ENCODE data around the gene USP31.
A peak's percentile ranks its signal among the peaks of the same experiment; 100 is the strongest.
"Not testable (repeated sequence)": the region's sequence is repeated elsewhere in the genome, so short reads cannot be mapped to it uniquely, and the experiment has no call there.

The USP31 gene

DNA sequence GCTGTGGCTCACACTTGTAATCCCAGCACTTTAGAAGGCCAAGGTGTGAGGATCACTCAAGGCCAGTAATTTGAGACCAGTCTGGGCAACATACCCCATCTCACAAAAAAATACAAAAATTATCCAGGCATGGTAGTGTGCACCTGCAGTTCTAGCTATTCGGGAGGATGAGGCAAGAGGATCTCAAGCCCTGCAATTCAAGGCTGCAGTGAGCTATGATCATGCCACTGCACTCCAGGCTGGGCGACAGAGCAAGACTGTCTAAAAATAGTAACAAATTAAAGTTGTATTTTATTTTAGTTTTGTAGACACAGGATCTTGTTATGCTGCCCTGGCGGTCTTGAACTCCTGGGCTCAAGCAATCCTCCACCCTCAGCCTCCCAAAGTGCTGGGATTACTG lies 18.2 kb downstream of the USP31 start:
- DNase-seq, result no peak

DNA sequence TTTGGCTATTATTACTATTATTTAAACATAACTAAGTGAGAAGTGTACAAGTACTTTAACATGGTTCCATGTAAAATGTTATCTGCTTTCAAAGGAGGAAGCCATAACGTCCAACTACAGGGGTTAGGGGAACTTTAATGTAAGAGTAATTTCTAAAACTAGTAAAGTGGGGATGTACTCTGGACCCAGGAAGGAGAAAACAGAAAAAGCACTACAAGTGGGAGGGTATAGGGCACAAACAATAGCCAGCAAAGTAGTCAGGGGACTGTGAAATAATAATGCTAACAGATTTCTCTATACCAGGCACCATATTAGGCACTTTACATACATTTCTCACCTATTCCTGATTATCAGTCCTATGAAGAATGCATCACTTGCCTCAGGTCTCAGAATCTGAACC lies 19.6 kb downstream of the USP31 start:
- no peak for DNase-seq

DNA sequence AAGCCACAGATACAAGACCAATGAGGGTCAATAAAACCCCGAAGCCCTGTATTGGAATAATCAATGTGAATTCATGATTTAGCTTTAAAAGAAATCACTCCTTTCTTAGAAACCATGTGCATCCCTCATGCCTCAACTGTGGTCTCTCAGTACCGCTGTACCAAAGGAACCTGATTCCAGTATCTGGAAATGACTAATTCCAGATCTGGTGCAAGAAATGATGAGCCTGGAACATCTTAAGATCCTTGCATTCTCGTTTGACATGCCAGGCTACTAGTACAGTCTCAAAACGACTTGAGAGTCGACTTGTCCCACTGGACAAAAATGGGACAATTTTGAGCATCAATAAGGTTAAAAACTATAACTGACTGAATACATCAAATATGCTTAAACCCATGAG lies 21.2 kb downstream of the USP31 start:
- no peak for DNase-seq

DNA sequence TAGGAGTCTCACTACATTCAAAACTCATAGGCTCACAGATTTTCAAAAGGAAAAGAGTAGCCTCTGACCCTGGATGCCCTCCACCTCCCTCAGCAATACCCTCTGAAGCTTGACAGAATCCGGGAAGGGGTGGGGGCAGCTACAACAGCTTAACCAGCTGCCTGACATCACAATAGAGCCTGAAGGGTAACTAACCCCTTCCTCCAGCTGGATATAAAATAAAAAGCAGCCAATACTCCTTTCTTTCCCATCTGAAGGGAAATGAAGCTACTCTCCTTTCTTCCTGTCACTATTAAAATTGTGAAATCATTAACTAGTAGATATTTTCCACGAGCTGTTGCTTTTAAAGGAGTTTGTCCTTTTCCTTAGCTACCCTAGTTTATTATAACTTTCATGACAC lies 24.0 kb downstream of the USP31 start:
- DNase-seq, result no peak

DNA sequence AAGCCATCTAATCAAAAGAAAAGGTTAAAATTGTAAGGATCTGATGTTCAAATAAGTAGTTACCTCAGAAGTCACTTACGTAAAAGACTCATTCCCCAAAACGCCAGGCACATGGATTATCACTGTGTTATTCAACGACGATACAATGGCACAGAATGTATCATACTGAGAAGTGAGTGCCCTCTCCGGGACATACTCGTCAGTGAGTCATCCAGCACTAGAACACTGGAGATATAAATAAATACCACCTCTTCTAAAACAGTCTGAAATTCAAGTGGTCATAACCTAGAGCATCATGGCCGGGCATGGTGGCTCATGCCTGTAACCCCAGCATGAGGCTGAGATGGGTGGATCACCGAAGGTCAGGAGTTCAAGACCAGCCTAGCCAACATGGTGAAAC lies 24.9 kb downstream of the USP31 start:
- peak; percentile 32 for DNase-seq

DNA sequence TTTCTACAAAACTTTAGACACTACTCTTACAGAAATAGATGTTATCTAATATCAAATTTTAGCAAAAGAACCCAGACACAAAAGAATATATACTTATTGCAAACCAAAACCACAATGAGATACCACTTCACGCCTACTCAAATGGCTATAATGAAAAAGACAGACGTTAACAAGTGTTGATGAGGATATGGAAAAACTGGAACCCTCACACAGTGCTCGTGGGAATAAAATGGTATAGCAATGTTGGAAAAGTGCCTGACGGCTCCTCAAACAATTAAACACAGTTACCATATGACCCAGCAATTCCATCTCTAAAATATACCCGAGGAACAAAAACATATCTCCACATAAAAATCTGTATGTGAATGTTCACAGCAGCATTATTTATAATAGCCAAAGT lies 27.1 kb downstream of the USP31 start:
- no peak for DNase-seq

DNA sequence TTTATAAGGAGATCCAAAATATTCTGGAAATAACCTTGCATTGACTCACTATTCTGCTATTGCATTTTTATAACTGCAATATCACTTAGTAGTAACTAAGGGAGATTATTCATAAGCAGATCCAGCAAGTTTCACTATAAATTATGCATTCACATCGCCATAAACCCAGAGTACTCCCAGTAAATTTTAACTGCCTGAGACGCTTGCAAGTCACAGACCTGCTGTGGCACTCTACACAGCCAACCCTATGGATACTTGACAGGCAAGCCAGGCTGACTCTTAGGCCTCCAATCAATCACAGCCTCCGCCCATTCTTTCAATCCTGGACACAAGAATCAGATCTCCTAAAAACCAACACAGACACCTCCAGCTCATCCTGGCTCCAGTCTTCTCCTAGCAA lies 28.2 kb downstream of the USP31 start:
- no peak for DNase-seq

DNA sequence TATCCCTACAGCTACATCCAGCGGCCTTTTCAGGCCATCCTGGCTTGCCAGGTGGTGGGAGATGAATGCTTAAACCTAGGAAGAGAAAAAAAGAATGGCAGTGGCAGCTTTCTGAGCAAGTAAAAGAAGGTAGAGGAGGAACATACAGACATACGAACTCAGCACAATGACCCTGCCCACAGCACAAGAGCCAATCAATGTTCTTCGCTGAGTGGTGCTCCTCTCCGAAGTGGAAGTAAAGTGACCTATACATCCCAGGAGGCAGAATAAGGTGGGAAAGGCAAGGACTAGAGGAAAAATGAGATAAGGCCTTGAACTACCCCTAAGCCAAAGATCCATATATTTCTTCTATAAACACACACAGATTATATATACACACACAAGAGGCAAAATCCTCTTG lies 28.7 kb downstream of the USP31 start:
- no peak for DNase-seq

DNA sequence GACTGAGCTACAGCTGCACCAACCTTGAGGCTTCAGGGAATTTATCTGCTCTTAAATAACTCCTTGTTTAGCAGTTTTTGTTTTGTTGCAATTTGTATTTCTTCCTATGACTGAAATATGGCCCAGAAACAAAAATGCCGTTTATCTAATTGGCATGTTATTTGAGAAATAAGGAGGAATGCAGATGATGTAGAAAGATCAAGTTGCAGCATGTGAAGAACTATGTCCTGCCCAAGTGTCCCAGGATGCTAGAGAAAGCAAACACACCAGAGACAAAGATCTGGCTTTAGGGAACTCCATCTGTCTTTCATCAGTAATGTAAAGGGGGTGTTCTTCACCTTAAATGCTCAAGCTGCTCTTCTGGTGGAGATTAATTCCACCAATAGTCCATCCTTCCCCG lies 29.7 kb downstream of the USP31 start:
- DNase-seq, result peak; percentile 57

DNA sequence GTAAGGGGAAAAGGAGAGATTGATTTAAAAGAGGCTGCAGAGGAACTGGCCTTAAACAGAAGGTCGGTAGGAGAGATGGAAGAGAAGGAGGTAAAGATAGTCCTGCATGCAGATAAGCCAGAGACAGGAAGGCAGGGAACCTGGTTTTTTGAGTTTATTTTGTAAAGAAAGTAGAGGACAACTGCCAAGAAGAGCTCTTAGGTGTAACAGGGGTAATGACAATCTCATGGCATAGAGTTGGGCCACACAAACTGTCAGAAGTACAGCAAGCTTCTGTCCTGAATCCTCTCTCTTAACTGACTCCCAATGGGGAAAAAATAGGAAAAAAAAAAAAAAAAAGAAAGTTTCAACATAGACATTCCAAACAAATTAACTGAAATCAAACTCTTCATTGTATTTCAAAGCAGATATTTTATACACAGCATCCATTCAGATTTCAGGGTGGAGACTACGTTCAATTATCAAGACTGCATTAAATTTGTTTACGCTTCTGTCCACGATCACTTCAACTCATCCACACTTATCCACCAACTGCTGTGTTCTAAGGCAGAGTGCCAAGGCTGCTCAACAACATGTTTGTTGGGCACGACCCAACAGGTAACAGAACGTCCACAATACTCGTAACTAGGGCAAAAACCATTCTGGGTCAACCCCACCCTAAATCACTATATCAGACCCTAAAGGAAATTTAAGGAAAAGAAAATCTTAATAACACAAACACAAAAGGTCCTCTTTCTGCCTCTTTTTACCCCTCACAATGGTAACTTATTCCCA lies 34.9 kb downstream of the USP31 start:
- no peak for DNase-seq

DNA sequence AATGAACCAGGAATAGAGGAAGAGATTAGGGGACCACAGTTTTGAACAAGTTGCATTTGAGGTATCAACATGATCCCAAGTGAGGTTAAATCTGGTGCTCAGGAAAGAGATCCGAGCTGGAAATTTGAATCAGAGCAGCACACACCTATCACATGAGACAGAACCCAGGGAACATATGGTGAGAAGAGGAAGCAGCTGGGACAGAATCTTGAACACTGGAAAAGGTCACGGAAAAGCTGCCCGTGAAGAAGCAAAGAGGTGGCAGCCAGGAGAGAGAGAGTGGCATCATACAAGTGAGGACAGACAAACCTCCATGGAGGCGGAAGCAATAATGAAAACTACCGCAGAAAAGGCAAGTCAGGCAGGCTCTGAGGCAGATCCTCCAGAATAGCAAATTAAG lies 36.1 kb downstream of the USP31 start:
- DNase-seq, result no peak

DNA sequence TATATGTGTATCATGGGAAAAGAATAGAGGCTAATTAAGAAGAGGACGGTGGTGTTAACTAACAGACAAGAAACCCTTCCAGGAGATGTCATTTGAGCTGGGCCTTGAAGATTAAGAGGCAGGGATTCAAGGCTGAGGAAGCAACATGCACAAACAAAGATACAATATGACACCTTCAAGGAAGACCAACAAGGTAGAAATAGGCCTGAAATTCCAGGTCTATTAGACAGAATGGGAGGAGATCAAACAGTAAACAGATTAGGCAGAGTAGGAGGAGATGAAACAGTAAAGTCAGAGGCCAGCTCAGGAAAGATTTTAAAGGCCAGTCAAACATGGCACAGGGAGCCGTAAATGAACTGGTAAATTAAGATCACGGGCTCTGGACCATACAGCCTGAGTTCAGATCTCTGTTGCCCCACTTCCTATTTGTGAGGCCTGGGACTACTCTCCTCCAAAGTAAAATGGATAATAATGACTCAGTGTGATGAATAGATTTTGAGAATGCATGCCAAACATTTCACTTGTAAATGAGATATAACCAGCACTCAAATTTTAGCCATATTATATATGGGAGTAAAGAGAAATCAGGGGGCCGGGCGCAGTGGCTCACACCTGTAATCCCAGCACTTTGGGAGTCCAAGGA lies 38.9 kb downstream of the USP31 start:
- DNase-seq, result no peak

DNA sequence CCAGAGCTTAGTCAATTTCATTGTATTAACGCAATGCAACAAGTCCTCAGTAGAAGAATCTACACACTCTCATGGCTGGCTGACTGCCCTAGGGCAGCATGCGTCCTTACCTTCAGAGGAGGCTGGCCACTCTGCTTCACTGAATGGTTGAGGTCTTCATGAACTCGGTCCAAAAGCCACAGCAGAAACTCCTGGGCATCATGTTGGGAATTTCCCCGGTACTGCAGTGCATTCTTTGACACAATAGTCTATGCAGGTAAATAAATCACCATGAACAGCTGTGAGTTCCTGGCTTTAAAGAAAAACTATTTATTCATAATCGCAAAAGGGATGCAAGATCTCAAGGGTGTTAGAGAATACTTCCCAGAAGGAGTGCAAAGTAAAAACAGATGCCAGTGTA lies 41.3 kb downstream of the USP31 start:
- no peak for DNase-seq

DNA sequence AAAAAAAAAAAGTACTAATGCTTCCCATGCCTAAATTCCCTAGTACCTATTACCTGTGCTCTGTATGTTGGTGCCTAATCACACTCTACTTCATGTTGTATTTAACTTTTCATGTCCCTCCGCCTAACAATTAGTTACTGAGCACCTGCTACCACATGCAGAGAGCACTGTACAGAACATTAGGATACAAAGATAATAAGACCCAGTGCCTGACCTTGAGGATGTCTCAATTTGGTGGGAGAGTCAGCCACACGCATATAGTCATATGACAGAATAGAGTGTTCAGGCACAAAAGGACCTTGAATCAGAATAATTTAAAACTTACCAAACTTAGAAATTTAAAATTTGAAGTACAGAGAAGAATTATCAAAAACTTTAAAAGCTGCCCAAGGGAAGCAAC lies 42.1 kb downstream of the USP31 start:
- DNase-seq, result no peak

DNA sequence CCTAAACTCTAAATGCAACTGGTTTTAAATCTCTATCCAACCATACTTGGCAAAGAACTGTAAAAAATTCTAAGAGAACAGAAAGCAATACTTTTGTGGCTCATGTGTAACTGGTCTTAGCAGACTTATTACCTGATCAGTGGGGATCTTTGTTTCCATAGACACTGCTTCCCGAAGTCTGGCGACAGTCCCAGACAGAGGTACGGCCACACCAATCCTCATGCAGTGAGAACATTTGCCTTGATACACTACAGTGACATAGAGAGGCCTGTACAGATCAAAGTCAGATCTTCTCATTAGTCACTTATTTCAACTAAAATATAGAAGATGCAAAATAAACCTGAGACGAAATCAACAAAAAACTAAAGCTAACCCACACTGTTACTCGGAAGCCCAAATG lies 43.9 kb downstream of the USP31 start:
- no peak for DNase-seq

DNA sequence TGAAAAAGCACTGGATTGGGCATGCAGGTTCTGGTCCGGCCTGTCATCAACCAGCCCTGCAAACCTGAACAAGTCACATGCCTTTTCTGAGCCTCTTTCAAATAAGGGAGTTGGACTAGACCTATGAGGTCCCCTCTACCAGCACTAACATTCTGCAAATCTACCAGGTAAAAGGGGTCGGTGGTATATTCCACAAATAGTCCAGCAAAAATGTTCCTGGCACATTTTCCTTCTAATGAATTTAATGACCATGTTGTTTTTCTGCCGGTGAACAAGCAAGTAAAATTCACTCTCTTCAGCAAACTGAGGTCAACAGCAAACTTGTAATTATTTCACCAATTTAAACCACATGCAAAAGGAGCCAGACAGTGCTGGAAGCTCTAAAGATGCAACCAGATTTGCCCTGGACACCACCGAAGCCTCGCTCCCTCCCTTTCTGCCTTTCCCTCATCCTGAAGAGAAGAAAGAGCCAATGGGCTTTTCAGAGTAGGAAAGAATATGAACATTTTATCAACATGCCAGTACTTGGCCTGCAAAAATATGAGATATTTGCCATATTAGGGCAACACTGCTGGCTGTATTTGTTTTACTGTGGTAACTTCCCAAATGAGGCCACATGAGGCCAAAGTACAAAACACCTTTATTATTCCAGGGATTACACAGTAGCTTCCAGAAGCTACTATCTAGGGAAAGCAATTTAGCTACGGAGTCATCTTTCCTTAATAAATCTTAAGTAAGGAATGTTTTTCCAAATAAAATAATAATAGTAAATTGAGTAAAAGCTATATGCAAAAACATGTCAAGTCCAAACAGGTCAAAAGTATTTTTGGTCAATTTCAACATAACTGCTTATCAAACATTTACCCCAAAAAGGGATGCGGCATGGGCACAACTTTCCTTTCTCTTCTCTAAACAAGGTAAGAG lies 45.0 kb downstream of the USP31 start:
- no peak for DNase-seq

DNA sequence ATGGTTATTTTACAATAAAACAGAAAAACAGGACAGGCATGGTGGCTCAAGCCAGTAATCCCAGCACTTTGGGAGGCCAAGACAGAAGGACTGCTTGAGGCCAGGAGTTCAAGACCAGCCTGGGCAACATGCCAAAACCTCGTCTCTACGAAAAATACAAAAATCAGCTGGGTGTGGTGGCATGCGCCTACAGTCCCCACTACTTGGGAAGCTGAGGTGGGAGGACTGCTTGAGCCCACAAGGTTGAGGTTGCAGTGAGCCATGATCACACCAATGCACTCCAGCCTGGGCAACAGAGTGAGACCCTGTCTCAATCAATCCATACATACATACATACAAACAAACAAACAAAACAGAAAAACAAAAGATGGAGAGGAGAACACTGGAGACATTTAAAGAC lies 45.6 kb downstream of the USP31 start:
- DNase-seq, result no peak

DNA sequence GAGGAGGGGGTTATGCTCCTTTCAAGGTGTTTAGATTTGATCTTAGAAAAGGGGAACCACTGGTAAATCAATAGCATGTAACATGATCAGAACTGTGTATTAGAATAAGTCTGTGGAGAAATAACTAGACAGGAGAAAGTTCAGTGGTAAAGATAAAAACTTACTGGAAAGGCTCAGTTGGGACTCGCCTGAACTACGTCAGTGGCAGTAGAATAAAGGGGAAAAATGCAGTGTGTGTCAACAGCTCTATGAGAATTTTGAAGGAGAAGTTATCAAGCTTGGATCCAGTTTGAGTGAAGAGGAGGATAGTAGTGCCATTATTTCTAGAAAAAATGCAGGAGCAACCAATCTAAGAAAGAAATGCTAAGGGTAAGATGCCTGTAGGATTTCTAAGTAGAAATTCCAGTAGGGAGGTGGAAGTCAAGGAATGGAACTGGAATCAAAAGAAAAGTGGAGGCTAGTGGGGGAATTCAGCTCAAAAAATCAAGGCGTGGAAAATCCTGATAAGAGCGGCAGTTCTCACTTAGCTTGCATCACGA lies 48.2 kb downstream of the USP31 start:
- DNase-seq, result no peak

DNA sequence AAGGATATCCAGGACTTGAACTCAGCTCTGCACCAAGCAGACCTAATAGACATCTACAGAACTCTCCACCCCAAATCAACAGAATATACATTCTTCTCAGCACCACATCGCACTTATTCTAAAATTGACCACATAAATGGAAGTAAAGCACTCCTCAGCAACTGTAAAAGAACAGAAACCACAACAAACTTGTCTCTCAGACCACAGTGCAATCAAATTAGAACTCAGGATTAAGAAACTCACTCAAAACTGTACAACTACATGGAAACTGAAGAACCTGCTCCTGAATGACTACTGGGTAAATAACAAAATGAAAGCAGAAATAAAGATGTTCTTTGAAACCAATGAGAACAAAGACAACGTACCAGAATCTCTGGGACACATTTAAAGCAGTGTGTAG lies 52.8 kb downstream of the USP31 start:
- not testable (repeated sequence) for DNase-seq

DNA sequence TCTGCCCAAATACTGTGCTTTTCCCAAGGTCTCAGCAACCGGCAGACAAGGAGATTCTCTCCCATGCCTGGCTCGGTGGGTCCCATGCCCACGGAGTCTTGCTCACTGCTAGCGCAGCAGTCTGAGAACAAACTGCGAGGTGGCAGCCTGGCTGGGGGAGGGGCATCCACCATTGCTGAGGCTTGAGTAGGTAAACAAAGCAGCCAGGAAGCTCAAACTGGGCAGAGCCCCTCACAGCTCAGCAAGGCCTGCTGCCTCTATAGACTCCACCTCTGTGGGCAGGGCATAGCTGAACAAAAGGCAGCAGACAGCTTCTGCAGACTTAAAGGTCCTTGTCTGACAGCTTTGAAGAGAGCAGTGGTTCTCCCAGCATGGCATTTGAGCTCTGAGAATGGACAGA lies 55.1 kb downstream of the USP31 start:
- not testable (repeated sequence) for DNase-seq

DNA sequence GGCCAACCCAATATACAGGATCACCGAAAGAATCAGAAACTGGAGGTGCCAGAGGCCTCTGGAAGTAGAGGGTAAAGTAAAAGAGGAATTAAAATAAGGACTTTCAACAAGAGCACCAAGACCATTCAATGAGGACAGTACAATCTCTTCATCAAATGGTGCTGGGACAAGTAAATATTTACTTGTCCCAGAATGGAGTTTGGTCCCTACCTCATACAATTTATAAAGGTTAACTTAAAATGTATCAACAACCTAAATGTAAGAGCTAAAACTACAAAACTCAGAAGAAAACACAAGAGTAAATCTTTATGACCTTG lies 56.5 kb downstream of the USP31 start:
- no peak for DNase-seq

DNA sequence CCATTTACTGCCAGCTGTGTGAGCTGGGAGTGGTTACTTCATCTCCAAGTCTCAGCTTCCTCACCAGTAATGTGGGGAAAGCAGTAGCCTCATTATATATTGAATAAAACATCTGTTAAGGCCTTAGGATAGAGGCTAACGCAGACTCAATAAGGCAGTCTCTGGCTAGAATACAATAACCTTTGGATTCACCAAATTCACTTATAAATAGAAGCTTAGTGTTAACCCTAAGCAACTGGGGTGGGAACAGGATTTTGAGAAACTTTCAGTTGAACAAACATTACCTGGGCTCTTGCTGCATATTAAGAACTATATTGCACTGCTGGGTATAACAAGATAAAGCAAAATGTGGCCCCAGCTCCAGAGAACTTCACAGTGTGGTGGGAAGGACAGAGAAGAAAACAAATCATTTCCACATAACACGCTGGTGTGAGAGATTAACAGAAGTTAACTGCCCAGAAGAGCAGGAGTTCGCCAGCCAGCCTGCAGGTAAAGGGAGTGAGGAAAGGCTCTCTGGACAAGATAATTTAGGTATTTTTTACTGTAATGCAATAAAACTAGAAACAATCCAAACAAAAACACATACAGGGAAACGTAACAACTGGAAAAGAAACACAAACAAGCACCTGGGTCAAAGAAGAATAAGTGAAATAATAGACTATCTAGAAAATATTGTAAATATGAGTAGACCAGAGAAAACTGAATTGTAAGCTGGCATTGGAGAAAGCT lies 57.0 kb downstream of the USP31 start:
- no peak for DNase-seq

DNA sequence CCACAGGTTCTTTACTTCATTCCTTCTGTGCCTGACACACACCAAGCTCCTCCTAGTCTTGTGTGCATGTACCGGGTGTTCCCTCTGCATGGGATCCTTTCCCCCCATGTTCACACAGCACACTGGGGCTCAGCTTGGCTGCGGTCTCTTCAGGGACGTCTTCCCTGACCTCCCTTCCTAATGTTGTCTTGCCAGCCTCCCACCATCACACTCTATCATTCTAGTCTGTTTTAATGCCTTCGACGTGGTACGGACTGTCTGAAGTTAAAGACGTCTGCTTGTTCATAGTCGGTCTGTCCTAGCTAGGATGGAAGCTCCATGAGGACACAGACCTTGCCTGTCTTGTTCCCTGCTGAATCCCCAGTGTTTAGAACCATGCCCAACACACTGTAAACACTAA lies 60.1 kb downstream of the USP31 start:
- no peak for DNase-seq
